WTC11 (cell line): ENCODE data around the gene ABCC9. TPM values are rescaled to one million over a fixed set of nuclear protein-coding genes. Genes with fewer than 3 reads are reported as not detected.
"Not testable (repeated sequence)": the region's sequence is repeated elsewhere in the genome, so short reads cannot be mapped to it uniquely, and the experiment has no call there.

Experiments
- ATAC-seq: fragments of 200-7000 bp; cut with Tn5 transposase; 2 replicates; pipeline ENCODE4 v1.10.0; 2021; ENCODE audit warnings: mild to moderate bottlenecking, moderate library complexity
- CTCF ChIA-PET: fragments of 300-600 bp; sonication (Branson Sonifier 250); formaldehyde crosslinking; loops from one replicate; lab custom pipeline; 2021; ENCODE audit warnings: antibody characterized with exemption; lab: Charles Lee
- POLR2A ChIA-PET: fragments of 350-600 bp; sonication (Branson Sonifier 250); formaldehyde crosslinking; loops from one replicate; lab custom pipeline; 2021; ENCODE audit warnings: antibody characterized with exemption; lab: Charles Lee
- DNase-seq: peaks from one replicate; pipeline ENCODE4 v3.0.0; 2021; ENCODE audit warnings: low spot score
- H3K27ac Mint-ChIP-seq: 2 replicates; pipeline ENCODE4 v1.8.0; 2021; ENCODE audit warnings: mixed read lengths
- H3K27me3 Mint-ChIP-seq: 2 replicates; pipeline ENCODE4 v1.8.0; 2021; ENCODE audit warnings: low read depth, mild to moderate bottlenecking, moderate library complexity, mixed read lengths
- H3K36me3 Mint-ChIP-seq: 2 replicates; pipeline ENCODE4 v1.8.0; 2021; ENCODE audit warnings: mixed read lengths
- H3K4me1 Mint-ChIP-seq: 2 replicates; pipeline ENCODE4 v1.8.0; 2022; ENCODE audit warnings: mixed read lengths
- H3K4me3 Mint-ChIP-seq: 2 replicates; pipeline ENCODE4 v1.8.0; 2021; ENCODE audit warnings: mild to moderate bottlenecking, moderate library complexity, mixed read lengths
- H3K9me3 Mint-ChIP-seq: 2 replicates; pipeline ENCODE4 v1.8.0; 2021; ENCODE audit warnings: mixed read lengths
- CBFB ChIP-seq: sonication (generic); formaldehyde crosslinking; IDR thresholded peaks from 2 replicates; pipeline ENCODE4 v1.8.1; 2022; ENCODE audit warnings: mild to moderate bottlenecking, low read depth, missing genetic modification reagents
- CREB1 ChIP-seq: sonication (generic); formaldehyde crosslinking; IDR thresholded peaks from 2 replicates; pipeline ENCODE4 v1.8.0; 2023; ENCODE audit warnings: mild to moderate bottlenecking, missing genetic modification reagents
- GTF2I ChIP-seq: fragments of 250-450 bp; sonication (Bioruptor Pico); conservative IDR thresholded peaks from 2 replicates; pipeline ENCODE4 v1.4.0; 2021; ENCODE audit warnings: mild to moderate bottlenecking
- KAT7 ChIP-seq: sonication (generic); formaldehyde crosslinking; IDR thresholded peaks from 2 replicates; pipeline ENCODE4 v1.8.1; 2023; ENCODE audit warnings: missing genetic modification reagents, mild to moderate bottlenecking, borderline replicate concordance
- NFYB ChIP-seq: sonication (generic); formaldehyde crosslinking; conservative IDR thresholded peaks from 2 replicates; pipeline ENCODE4 v1.8.0; 2022; ENCODE audit warnings: low read depth, missing genetic modification reagents
- NR1H2 ChIP-seq: sonication (generic); formaldehyde crosslinking; IDR thresholded peaks from 2 replicates; pipeline ENCODE4 v1.9.0; 2021; ENCODE audit warnings: mild to moderate bottlenecking, moderate library complexity, missing genetic modification reagents
- SOX15 ChIP-seq: fragments of 250-450 bp; sonication (Bioruptor Pico); IDR thresholded peaks from 2 replicates; pipeline ENCODE4 v1.9.0; 2021; ENCODE audit warnings: mild to moderate bottlenecking
- ZNF121 ChIP-seq: sonication (generic); formaldehyde crosslinking; IDR thresholded peaks from 2 replicates; pipeline ENCODE4 v1.8.0; 2023; ENCODE audit warnings: missing genetic modification reagents
- ZNF138 ChIP-seq: sonication (generic); formaldehyde crosslinking; conservative IDR thresholded peaks from 2 replicates; pipeline ENCODE4 v1.8.1; 2022; ENCODE audit warnings: mild to moderate bottlenecking, moderate library complexity, missing genetic modification reagents
- ZNF219 ChIP-seq: sonication (generic); formaldehyde crosslinking; IDR thresholded peaks from 2 replicates; pipeline ENCODE4 v1.8.0; 2023; ENCODE audit warnings: missing genetic modification reagents, mild to moderate bottlenecking, borderline replicate concordance
- ZNF263 ChIP-seq: sonication (generic); formaldehyde crosslinking; IDR thresholded peaks from 2 replicates; pipeline ENCODE4 v1.8.1; 2022; ENCODE audit warnings: low read depth, mild to moderate bottlenecking, moderate library complexity, missing genetic modification reagents
- total RNA-seq: library from RNA; stranded (reverse); gene quantifications from 3 replicates; pipeline ENCODE4 v1.2.3, GENCODE V29; 2021
- TF ChIP-seq, protein P1 (sequence below): sonication (generic); formaldehyde crosslinking; IDR thresholded peaks from 2 replicates; pipeline ENCODE4 v1.8.1; 2023; ENCODE audit warnings: mild to moderate bottlenecking, moderate library complexity, missing genetic modification reagents
- TF ChIP-seq, protein P2 (sequence below): sonication (generic); formaldehyde crosslinking; IDR thresholded peaks from 2 replicates; pipeline ENCODE4 v1.8.0; 2023; ENCODE audit warnings: missing genetic modification reagents
- TF ChIP-seq, protein P3 (sequence below): fragments of 250-450 bp; sonication (Bioruptor Pico); IDR thresholded peaks from 2 replicates; pipeline ENCODE4 v1.9.0; 2021; ENCODE audit warnings: mild to moderate bottlenecking
- TF ChIP-seq, protein P4 (sequence below): sonication (generic); formaldehyde crosslinking; IDR thresholded peaks from 2 replicates; pipeline ENCODE4 v1.8.1; 2022; ENCODE audit warnings: mild to moderate bottlenecking, missing genetic modification reagents, moderate library complexity, borderline replicate concordance
- TF ChIP-seq, protein P5 (sequence below): sonication (generic); formaldehyde crosslinking; IDR thresholded peaks from 2 replicates; pipeline ENCODE4 v1.8.0; 2023; ENCODE audit warnings: missing genetic modification reagents, mild to moderate bottlenecking, borderline replicate concordance
- TF ChIP-seq, protein P6 (sequence below): sonication (generic); formaldehyde crosslinking; IDR thresholded peaks from 2 replicates; pipeline ENCODE4 v1.8.1; 2022; ENCODE audit warnings: missing genetic modification reagents, borderline replicate concordance
- TF ChIP-seq, protein P7 (sequence below): fragments of 250-450 bp; sonication (Bioruptor Pico); IDR thresholded peaks from 2 replicates; pipeline ENCODE4 v2.1.2; 2022; ENCODE audit warnings: mild to moderate bottlenecking, moderate library complexity

The ABCC9 gene
- total RNA-seq, 1 experiment from 2014 or later, result 0.04 TPM

DNA sequence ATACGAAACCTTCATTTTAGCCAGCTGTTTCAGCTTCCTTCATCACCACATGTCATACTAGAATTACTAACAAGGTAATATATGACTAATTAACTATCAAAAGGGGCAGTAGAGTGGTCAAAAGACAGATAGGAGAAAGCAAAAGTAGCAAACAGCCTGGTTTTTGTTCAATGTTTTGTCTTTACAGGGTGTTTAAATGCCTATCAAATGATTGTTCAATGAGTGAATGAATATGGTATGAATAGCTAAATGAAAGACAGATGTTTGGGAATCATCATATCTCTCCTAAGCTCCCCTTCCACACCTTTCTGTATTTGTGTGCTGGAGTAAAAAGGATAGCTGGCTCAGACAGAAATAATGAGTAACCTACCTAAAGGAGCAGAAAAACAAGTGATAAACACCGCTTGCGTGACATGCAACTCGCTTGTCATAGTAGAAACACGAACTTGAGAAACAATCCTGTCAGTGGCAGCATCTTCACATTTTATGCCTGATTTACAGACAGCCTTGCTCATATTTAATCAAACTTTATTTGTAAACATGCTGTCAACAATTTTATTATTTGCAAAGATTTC, 34.2 kb downstream of the ABCC9 start (continued):
- TF ChIP-seq, protein P1, sequence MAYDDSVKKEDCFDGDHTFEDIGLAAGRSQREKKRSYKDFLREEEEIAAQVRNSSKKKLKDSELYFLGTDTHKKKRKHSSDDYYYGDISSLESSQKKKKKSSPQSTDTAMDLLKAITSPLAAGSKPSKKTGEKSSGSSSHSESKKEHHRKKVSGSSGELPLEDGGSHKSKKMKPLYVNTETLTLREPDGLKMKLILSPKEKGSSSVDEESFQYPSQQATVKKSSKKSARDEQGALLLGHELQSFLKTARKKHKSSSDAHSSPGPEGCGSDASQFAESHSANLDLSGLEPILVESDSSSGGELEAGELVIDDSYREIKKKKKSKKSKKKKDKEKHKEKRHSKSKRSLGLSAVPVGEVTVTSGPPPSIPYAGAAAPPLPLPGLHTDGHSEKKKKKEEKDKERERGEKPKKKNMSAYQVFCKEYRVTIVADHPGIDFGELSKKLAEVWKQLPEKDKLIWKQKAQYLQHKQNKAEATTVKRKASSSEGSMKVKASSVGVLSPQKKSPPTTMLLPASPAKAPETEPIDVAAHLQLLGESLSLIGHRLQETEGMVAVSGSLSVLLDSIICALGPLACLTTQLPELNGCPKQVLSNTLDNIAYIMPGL (CRISPR knock-in tag), result no peak
- TF ChIP-seq CREB1 (CRISPR knock-in tag) (no peak), NFYB (no peak), ZNF121 (CRISPR knock-in tag) (no peak), KAT7 (no peak)
- TF ChIP-seq, protein P2, sequence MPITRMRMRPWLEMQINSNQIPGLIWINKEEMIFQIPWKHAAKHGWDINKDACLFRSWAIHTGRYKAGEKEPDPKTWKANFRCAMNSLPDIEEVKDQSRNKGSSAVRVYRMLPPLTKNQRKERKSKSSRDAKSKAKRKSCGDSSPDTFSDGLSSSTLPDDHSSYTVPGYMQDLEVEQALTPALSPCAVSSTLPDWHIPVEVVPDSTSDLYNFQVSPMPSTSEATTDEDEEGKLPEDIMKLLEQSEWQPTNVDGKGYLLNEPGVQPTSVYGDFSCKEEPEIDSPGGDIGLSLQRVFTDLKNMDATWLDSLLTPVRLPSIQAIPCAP (CRISPR knock-in tag), result no peak

DNA sequence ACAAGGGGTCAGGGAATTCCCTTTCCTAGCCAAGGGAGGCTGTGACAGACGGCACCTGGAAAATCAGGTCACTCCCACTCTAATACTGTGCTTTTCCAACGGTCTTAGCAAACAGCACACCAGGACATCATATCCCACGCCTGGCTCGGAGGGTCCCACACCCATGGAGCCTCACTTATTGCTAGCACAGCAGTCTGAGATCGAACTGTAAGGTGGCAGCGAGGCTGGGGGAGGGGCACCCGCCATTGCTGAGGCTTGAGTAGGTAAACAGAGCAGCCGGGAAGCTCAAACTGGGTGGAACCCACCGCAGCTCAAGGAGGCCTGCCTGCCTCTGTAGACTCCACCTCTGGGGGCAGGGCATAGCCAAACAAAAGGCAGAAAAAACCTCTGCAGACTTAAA, 41.7 kb downstream of the ABCC9 start:
- H3K27ac Mint-ChIP-seq, POLR2A ChIA-PET, H3K4me1 Mint-ChIP-seq, H3K36me3 Mint-ChIP-seq, DNase-seq, H3K4me3 Mint-ChIP-seq, ATAC-seq, H3K27me3 Mint-ChIP-seq, CTCF ChIA-PET: not testable (repeated sequence)
- H3K9me3 Mint-ChIP-seq, result peaks cover 38% of the 10 kb centered on the region

DNA sequence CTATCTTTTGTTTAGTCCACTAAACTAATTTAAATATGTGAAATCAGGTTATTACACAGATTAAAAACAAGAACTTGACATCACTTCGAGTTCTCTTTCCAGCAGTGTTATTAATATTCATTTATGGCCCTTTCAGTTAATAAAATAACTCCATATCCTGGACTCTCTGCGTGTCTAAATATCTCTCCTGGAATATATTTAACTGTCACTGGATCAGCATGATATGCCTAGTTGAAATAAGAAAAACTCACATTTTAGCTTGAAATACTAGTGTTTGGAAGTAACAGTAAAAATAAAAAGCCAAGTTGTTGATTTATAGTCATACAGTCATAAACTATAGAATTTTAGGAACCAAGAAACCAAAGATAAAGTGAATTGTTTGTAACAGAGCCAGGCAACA, 45.6 kb downstream of the ABCC9 start:
- Mint-ChIP-seq H3K4me3 (no peak overlapping the region), H3K27me3 (no peaks in the 10 kb centered on the region), H3K9me3 (peaks cover 30% of the 10 kb centered on the region), H3K36me3 (0 out of 2 replicates have a peak, but pooled peaks cover 4% of the 10 kb centered on the region), H3K4me1 (no peaks in the 10 kb centered on the region), H3K27ac (no peak overlapping the region)
- ChIA-PET CTCF (no interaction called here), POLR2A (no interaction called here)
- no peak for DNase-seq
- TF ChIP-seq CBFB (CRISPR knock-in tag) (no peak), ZNF219 (no peak), GTF2I (no peak), ZNF138 (no peak), ZNF263 (no peak), NR1H2 (CRISPR knock-in tag) (no peak), SOX15 (no peak)
- TF ChIP-seq, protein P2 (CRISPR knock-in tag), result no peak
- TF ChIP-seq, protein P3, sequence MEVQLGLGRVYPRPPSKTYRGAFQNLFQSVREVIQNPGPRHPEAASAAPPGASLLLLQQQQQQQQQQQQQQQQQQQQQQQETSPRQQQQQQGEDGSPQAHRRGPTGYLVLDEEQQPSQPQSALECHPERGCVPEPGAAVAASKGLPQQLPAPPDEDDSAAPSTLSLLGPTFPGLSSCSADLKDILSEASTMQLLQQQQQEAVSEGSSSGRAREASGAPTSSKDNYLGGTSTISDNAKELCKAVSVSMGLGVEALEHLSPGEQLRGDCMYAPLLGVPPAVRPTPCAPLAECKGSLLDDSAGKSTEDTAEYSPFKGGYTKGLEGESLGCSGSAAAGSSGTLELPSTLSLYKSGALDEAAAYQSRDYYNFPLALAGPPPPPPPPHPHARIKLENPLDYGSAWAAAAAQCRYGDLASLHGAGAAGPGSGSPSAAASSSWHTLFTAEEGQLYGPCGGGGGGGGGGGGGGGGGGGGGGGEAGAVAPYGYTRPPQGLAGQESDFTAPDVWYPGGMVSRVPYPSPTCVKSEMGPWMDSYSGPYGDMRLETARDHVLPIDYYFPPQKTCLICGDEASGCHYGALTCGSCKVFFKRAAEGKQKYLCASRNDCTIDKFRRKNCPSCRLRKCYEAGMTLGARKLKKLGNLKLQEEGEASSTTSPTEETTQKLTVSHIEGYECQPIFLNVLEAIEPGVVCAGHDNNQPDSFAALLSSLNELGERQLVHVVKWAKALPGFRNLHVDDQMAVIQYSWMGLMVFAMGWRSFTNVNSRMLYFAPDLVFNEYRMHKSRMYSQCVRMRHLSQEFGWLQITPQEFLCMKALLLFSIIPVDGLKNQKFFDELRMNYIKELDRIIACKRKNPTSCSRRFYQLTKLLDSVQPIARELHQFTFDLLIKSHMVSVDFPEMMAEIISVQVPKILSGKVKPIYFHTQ (CRISPR knock-in tag), result no peak
- TF ChIP-seq, protein P4, sequence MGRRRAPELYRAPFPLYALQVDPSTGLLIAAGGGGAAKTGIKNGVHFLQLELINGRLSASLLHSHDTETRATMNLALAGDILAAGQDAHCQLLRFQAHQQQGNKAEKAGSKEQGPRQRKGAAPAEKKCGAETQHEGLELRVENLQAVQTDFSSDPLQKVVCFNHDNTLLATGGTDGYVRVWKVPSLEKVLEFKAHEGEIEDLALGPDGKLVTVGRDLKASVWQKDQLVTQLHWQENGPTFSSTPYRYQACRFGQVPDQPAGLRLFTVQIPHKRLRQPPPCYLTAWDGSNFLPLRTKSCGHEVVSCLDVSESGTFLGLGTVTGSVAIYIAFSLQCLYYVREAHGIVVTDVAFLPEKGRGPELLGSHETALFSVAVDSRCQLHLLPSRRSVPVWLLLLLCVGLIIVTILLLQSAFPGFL (CRISPR knock-in tag), result no peak
- TF ChIP-seq, protein P5, sequence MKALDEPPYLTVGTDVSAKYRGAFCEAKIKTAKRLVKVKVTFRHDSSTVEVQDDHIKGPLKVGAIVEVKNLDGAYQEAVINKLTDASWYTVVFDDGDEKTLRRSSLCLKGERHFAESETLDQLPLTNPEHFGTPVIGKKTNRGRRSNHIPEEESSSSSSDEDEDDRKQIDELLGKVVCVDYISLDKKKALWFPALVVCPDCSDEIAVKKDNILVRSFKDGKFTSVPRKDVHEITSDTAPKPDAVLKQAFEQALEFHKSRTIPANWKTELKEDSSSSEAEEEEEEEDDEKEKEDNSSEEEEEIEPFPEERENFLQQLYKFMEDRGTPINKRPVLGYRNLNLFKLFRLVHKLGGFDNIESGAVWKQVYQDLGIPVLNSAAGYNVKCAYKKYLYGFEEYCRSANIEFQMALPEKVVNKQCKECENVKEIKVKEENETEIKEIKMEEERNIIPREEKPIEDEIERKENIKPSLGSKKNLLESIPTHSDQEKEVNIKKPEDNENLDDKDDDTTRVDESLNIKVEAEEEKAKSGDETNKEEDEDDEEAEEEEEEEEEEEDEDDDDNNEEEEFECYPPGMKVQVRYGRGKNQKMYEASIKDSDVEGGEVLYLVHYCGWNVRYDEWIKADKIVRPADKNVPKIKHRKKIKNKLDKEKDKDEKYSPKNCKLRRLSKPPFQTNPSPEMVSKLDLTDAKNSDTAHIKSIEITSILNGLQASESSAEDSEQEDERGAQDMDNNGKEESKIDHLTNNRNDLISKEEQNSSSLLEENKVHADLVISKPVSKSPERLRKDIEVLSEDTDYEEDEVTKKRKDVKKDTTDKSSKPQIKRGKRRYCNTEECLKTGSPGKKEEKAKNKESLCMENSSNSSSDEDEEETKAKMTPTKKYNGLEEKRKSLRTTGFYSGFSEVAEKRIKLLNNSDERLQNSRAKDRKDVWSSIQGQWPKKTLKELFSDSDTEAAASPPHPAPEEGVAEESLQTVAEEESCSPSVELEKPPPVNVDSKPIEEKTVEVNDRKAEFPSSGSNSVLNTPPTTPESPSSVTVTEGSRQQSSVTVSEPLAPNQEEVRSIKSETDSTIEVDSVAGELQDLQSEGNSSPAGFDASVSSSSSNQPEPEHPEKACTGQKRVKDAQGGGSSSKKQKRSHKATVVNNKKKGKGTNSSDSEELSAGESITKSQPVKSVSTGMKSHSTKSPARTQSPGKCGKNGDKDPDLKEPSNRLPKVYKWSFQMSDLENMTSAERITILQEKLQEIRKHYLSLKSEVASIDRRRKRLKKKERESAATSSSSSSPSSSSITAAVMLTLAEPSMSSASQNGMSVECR (CRISPR knock-in tag), result no peak
- TF ChIP-seq, protein P6, sequence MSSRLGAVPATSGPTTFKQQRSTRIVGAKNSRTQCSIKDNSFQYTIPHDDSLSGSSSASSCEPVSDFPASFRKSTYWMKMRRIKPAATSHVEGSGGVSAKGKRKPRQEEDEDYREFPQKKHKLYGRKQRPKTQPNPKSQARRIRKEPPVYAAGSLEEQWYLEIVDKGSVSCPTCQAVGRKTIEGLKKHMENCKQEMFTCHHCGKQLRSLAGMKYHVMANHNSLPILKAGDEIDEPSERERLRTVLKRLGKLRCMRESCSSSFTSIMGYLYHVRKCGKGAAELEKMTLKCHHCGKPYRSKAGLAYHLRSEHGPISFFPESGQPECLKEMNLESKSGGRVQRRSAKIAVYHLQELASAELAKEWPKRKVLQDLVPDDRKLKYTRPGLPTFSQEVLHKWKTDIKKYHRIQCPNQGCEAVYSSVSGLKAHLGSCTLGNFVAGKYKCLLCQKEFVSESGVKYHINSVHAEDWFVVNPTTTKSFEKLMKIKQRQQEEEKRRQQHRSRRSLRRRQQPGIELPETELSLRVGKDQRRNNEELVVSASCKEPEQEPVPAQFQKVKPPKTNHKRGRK, result no peak
- TF ChIP-seq, protein P7, sequence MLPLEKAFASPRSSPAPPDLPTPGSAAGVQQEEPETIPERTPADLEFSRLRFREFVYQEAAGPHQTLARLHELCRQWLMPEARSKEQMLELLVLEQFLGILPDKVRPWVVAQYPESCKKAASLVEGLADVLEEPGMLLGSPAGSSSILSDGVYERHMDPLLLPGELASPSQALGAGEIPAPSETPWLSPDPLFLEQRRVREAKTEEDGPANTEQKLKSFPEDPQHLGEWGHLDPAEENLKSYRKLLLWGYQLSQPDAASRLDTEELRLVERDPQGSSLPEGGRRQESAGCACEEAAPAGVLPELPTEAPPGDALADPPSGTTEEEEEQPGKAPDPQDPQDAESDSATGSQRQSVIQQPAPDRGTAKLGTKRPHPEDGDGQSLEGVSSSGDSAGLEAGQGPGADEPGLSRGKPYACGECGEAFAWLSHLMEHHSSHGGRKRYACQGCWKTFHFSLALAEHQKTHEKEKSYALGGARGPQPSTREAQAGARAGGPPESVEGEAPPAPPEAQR, result no peak
- ATAC-seq, result no peak
